Activated T-cell treated with anti-CD3 and anti-CD28 coated beads, Interleukin-2, amount 50 U/mL, for 4 hours (primary cell): Measurements from ENCODE around the gene KLHDC4. TPM values are rescaled to one million over a fixed set of nuclear protein-coding genes. Genes with fewer than 3 reads are reported as not detected.
"Not testable (repeated sequence)": the region's sequence is repeated elsewhere in the genome, so short reads cannot be mapped to it uniquely, and the experiment has no call there.

Experiments used
- ATAC-seq, 2 donors: fragments of 200-7000 bp; cut with Tn5 transposase; one replicate each; pipeline ENCODE4 v1.10.0; 2021
- DNase-seq: peaks from one replicate; pipeline ENCODE4 v3.0.0-alpha.2; 2020
- H3K27me3 Mint-ChIP-seq: one replicate; pipeline ENCODE4 v1.8.0; 2021; ENCODE audit warnings: low read depth, mixed read lengths
- H3K36me3 Mint-ChIP-seq: one replicate; pipeline ENCODE4 v1.8.0; 2022; ENCODE audit warnings: mixed read lengths; ENCODE audit not compliant: insufficient read depth
- H3K4me1 Mint-ChIP-seq: one replicate; pipeline ENCODE4 v1.8.0; 2021; ENCODE audit warnings: low read depth, mixed read lengths
- H3K4me3 Mint-ChIP-seq: one replicate; pipeline ENCODE4 v1.8.0; 2021; ENCODE audit warnings: mild to moderate bottlenecking, moderate library complexity, mixed read lengths
- H3K9me3 Mint-ChIP-seq: one replicate; pipeline ENCODE4 v1.8.0; 2021; ENCODE audit warnings: mixed read lengths
- total RNA-seq, 3 donors: library from RNA; stranded (reverse); gene quantifications; one replicate each; pipeline ENCODE4 v1.2.1, GENCODE V29; 2021

The KLHDC4 gene
- 10 to 100 TPM; 71.6 to 78.1 (median 76.0) TPM for total RNA-seq

- no peaks in the 10 kb centered on the region for H3K27me3 Mint-ChIP-seq
- ATAC-seq = peak; percentile 87 to 91
- H3K4me1 Mint-ChIP-seq = peaks cover 40% of the 10 kb centered on the region
- DNase-seq = peak; percentile 85
- H3K36me3 Mint-ChIP-seq = peaks cover 16% of the 10 kb centered on the region
- no peaks in the 10 kb centered on the region for H3K9me3 Mint-ChIP-seq
- H3K4me3 Mint-ChIP-seq = peak within 1 kb of the TSS; percentile 100
These were observed at the start of gene KLHDC4 for GRCh38 chr16:87765776-87766484. TSS of gene KLHDC4 (minus strand) at chr16:87765986. CDS start at chr16:87765890, 96 bp downstream.

GRCh38 chr16:87815567-87815966 is 49.8 kb upstream of the KLHDC4 start:
- no peak overlapping the region for H3K4me3 Mint-ChIP-seq
- peaks cover 9% of the 10 kb centered on the region for H3K9me3 Mint-ChIP-seq
- peaks cover 5% of the 10 kb centered on the region for H3K27me3 Mint-ChIP-seq
- no peak for DNase-seq
- no peak for ATAC-seq
- H3K36me3 Mint-ChIP-seq = no peaks in the 10 kb centered on the region
- peaks cover 4% of the 10 kb centered on the region for H3K4me1 Mint-ChIP-seq

GRCh38 chr16:87812200-87812656 is 46.4 kb upstream of the KLHDC4 start:
- ATAC-seq (no peak), DNase-seq (no peak)
- Mint-ChIP-seq H3K36me3 (no peaks in the 10 kb centered on the region), H3K4me3 (no peak overlapping the region), H3K4me1 (peaks cover 19% of the 10 kb centered on the region), H3K9me3 (peaks cover 2% of the 10 kb centered on the region), H3K27me3 (peaks cover 5% of the 10 kb centered on the region)

GRCh38 chr16:87811454-87811853 is 45.7 kb upstream of the KLHDC4 start:
- not testable (repeated sequence) for H3K4me3 Mint-ChIP-seq, H3K36me3 Mint-ChIP-seq, H3K9me3 Mint-ChIP-seq, H3K27me3 Mint-ChIP-seq, ATAC-seq, DNase-seq
- peaks cover 26% of the 10 kb centered on the region for H3K4me1 Mint-ChIP-seq

- Mint-ChIP-seq H3K36me3 (no peaks in the 10 kb centered on the region), H3K4me1 (peaks cover 30% of the 10 kb centered on the region), H3K27me3 (peaks cover 5% of the 10 kb centered on the region), H3K4me3 (no peak overlapping the region), H3K9me3 (no peaks in the 10 kb centered on the region)
- no peak for DNase-seq
- no peak for ATAC-seq
These were observed 43.5 kb upstream of the KLHDC4 start for GRCh38 chr16:87809150-87809902.

- Mint-ChIP-seq H3K27me3 (peaks cover 5% of the 10 kb centered on the region), H3K9me3 (no peaks in the 10 kb centered on the region), H3K36me3 (no peaks in the 10 kb centered on the region), H3K4me3 (no peak overlapping the region), H3K4me1 (peaks cover 30% of the 10 kb centered on the region)
- no peak for DNase-seq
- ATAC-seq = no peak
These were observed 42.3 kb upstream of the KLHDC4 start for GRCh38 chr16:87808108-87808507.

- H3K4me1 Mint-ChIP-seq = peaks cover 30% of the 10 kb centered on the region
- no peaks in the 10 kb centered on the region for H3K9me3 Mint-ChIP-seq
- H3K4me3 Mint-ChIP-seq = peak overlapping the region; percentile 88
- H3K27me3 Mint-ChIP-seq = peaks cover 2% of the 10 kb centered on the region
- DNase-seq (peak; percentile 63), ATAC-seq (peak; percentile 88 to 91)
- no peaks in the 10 kb centered on the region for H3K36me3 Mint-ChIP-seq
These were observed 41.1 kb upstream of the KLHDC4 start for GRCh38 chr16:87806641-87807546.

GRCh38 chr16:87806261-87806640 is 40.5 kb upstream of the KLHDC4 start:
- H3K4me1 Mint-ChIP-seq = peaks cover 27% of the 10 kb centered on the region
- no peaks in the 10 kb centered on the region for H3K9me3 Mint-ChIP-seq
- peak overlapping the region; percentile 88 for H3K4me3 Mint-ChIP-seq
- ATAC-seq = peak; percentile 53 to 61
- DNase-seq = no peak
- H3K27me3 Mint-ChIP-seq = peaks cover 2% of the 10 kb centered on the region
- no peaks in the 10 kb centered on the region for H3K36me3 Mint-ChIP-seq

- Mint-ChIP-seq H3K4me3 (no peak overlapping the region), H3K9me3 (no peaks in the 10 kb centered on the region), H3K36me3 (no peaks in the 10 kb centered on the region), H3K27me3 (no peaks in the 10 kb centered on the region), H3K4me1 (peaks cover 15% of the 10 kb centered on the region)
- no peak for DNase-seq
- ATAC-seq = no peak
These were observed 37.6 kb upstream of the KLHDC4 start for GRCh38 chr16:87803385-87803784.

- H3K9me3 Mint-ChIP-seq = no peaks in the 10 kb centered on the region
- DNase-seq = no peak
- peaks cover 13% of the 10 kb centered on the region for H3K4me1 Mint-ChIP-seq
- no peak for ATAC-seq
- H3K36me3 Mint-ChIP-seq = no peaks in the 10 kb centered on the region
- no peak overlapping the region for H3K4me3 Mint-ChIP-seq
- no peaks in the 10 kb centered on the region for H3K27me3 Mint-ChIP-seq
These were observed 36.9 kb upstream of the KLHDC4 start for GRCh38 chr16:87802670-87803069.

- DNase-seq (no peak), ATAC-seq (no peak)
- H3K27me3 Mint-ChIP-seq = no peaks in the 10 kb centered on the region
- no peak overlapping the region for H3K4me3 Mint-ChIP-seq
- peaks cover 8% of the 10 kb centered on the region for H3K4me1 Mint-ChIP-seq
- H3K36me3 Mint-ChIP-seq = no peaks in the 10 kb centered on the region
- no peaks in the 10 kb centered on the region for H3K9me3 Mint-ChIP-seq
These were observed 36.0 kb upstream of the KLHDC4 start for GRCh38 chr16:87801679-87802259.

GRCh38 chr16:87800497-87800896 is 34.7 kb upstream of the KLHDC4 start:
- DNase-seq (no peak), ATAC-seq (no peak)
- no peaks in the 10 kb centered on the region for H3K27me3 Mint-ChIP-seq
- H3K4me1 Mint-ChIP-seq = no peaks in the 10 kb centered on the region
- H3K36me3 Mint-ChIP-seq = no peaks in the 10 kb centered on the region
- H3K4me3 Mint-ChIP-seq = no peak overlapping the region
- no peaks in the 10 kb centered on the region for H3K9me3 Mint-ChIP-seq

GRCh38 chr16:87795336-87795735 is 29.6 kb upstream of the KLHDC4 start:
- Mint-ChIP-seq H3K4me3 (no peak overlapping the region), H3K4me1 (no peaks in the 10 kb centered on the region), H3K9me3 (no peaks in the 10 kb centered on the region), H3K36me3 (no peaks in the 10 kb centered on the region), H3K27me3 (no peaks in the 10 kb centered on the region)
- DNase-seq (no peak), ATAC-seq (no peak)
